ENCODE results near the gene UBIAD1.
A peak's percentile ranks its signal among the peaks of the same experiment; 100 is the strongest.

The UBIAD1 gene

GRCh38 chr1:11311816-11312755, 39.1 kb downstream of the UBIAD1 start:
- DNase-seq = no peak

- no peak for DNase-seq
Observed at GRCh38 chr1:11314959-11315358, 42.0 kb downstream of the UBIAD1 start.

- peak; percentile 75 for DNase-seq
Observed at GRCh38 chr1:11316701-11317100, 43.7 kb downstream of the UBIAD1 start.

GRCh38 chr1:11318982-11319381, 46.0 kb downstream of the UBIAD1 start:
- DNase-seq = no peak

GRCh38 chr1:11320153-11320936, 47.3 kb downstream of the UBIAD1 start:
- no peak for DNase-seq

GRCh38 chr1:11321656-11322491, 48.9 kb downstream of the UBIAD1 start:
- DNase-seq = no peak

- no peak for DNase-seq
Observed at GRCh38 chr1:11324567-11325165, 51.7 kb downstream of the UBIAD1 start.

GRCh38 chr1:11326070-11326469, 53.1 kb downstream of the UBIAD1 start:
- no peak for DNase-seq

GRCh38 chr1:11328444-11328843, 55.4 kb downstream of the UBIAD1 start:
- no peak for DNase-seq

GRCh38 chr1:11330411-11330810, 57.4 kb downstream of the UBIAD1 start:
- no peak for DNase-seq

- DNase-seq = no peak
Observed at GRCh38 chr1:11331036-11331944, 58.3 kb downstream of the UBIAD1 start.

- DNase-seq = no peak
Observed at GRCh38 chr1:11331945-11332546, 59.0 kb downstream of the UBIAD1 start.

GRCh38 chr1:11333631-11334030, 60.6 kb downstream of the UBIAD1 start:
- no peak for DNase-seq

GRCh38 chr1:11334261-11334804, 61.3 kb downstream of the UBIAD1 start:
- DNase-seq = no peak

GRCh38 chr1:11334821-11335220, 61.8 kb downstream of the UBIAD1 start:
- no peak for DNase-seq

GRCh38 chr1:11335417-11336056, 62.5 kb downstream of the UBIAD1 start:
- no peak for DNase-seq

- no peak for DNase-seq
Observed at GRCh38 chr1:11337580-11338073, 64.6 kb downstream of the UBIAD1 start.
